WTC11 (cell line): ENCODE results near the gene IFT88. TPM values are rescaled to one million over a fixed set of nuclear protein-coding genes. Genes with fewer than 3 reads are reported as not detected.

Experiments
- ATAC-seq: fragments of 200-7000 bp; cut with Tn5 transposase; 2 replicates; pipeline ENCODE4 v1.10.0; 2021; ENCODE audit warnings: mild to moderate bottlenecking, moderate library complexity
- CTCF ChIA-PET: fragments of 300-600 bp; sonication (Branson Sonifier 250); formaldehyde crosslinking; loops from one replicate; lab custom pipeline; 2021; ENCODE audit warnings: antibody characterized with exemption; lab: Charles Lee
- POLR2A ChIA-PET: fragments of 350-600 bp; sonication (Branson Sonifier 250); formaldehyde crosslinking; loops from one replicate; lab custom pipeline; 2021; ENCODE audit warnings: antibody characterized with exemption; lab: Charles Lee
- DNase-seq: peaks from one replicate; pipeline ENCODE4 v3.0.0; 2021; ENCODE audit warnings: low spot score
- H3K27ac Mint-ChIP-seq: 2 replicates; pipeline ENCODE4 v1.8.0; 2021; ENCODE audit warnings: mixed read lengths
- H3K27me3 Mint-ChIP-seq: 2 replicates; pipeline ENCODE4 v1.8.0; 2021; ENCODE audit warnings: low read depth, mild to moderate bottlenecking, moderate library complexity, mixed read lengths
- H3K36me3 Mint-ChIP-seq: 2 replicates; pipeline ENCODE4 v1.8.0; 2021; ENCODE audit warnings: mixed read lengths
- H3K4me1 Mint-ChIP-seq: 2 replicates; pipeline ENCODE4 v1.8.0; 2022; ENCODE audit warnings: mixed read lengths
- H3K4me3 Mint-ChIP-seq: 2 replicates; pipeline ENCODE4 v1.8.0; 2021; ENCODE audit warnings: mild to moderate bottlenecking, moderate library complexity, mixed read lengths
- H3K9me3 Mint-ChIP-seq: 2 replicates; pipeline ENCODE4 v1.8.0; 2021; ENCODE audit warnings: mixed read lengths
- ATF1 ChIP-seq: sonication (generic); formaldehyde crosslinking; IDR thresholded peaks from 2 replicates; pipeline ENCODE4 v1.8.1; 2023; ENCODE audit warnings: mild to moderate bottlenecking, moderate library complexity, missing genetic modification reagents
- CREM ChIP-seq: sonication (generic); formaldehyde crosslinking; IDR thresholded peaks from 2 replicates; pipeline ENCODE4 v1.8.1; 2022; ENCODE audit warnings: mild to moderate bottlenecking, missing genetic modification reagents, moderate library complexity
- ETV6 ChIP-seq: sonication (generic); formaldehyde crosslinking; IDR thresholded peaks from 2 replicates; pipeline ENCODE4 v1.8.1; 2022; ENCODE audit warnings: mild to moderate bottlenecking, missing genetic modification reagents
- FOXJ3 ChIP-seq: sonication (generic); formaldehyde crosslinking; IDR thresholded peaks from 2 replicates; pipeline ENCODE4 v1.9.0; 2021; ENCODE audit warnings: missing genetic modification reagents, mild to moderate bottlenecking, borderline replicate concordance
- GABPB1 ChIP-seq: sonication (generic); formaldehyde crosslinking; IDR thresholded peaks from 2 replicates; pipeline ENCODE4 v1.8.1; 2023; ENCODE audit warnings: mild to moderate bottlenecking, missing genetic modification reagents
- HMGA2 ChIP-seq: fragments of 250-450 bp; sonication (Bioruptor Pico); IDR thresholded peaks from 2 replicates; pipeline ENCODE4 v1.4.0; 2021; ENCODE audit warnings: mild to moderate bottlenecking, moderate library complexity
- NR1H2 ChIP-seq: sonication (generic); formaldehyde crosslinking; IDR thresholded peaks from 2 replicates; pipeline ENCODE4 v1.9.0; 2021; ENCODE audit warnings: mild to moderate bottlenecking, moderate library complexity, missing genetic modification reagents
- RELA ChIP-seq: sonication (generic); formaldehyde crosslinking; IDR thresholded peaks from 2 replicates; pipeline ENCODE4 v1.8.1; 2022; ENCODE audit warnings: missing genetic modification reagents, mild to moderate bottlenecking, borderline replicate concordance
- RORB ChIP-seq: fragments of 250-450 bp; sonication (Bioruptor Pico); IDR thresholded peaks from 2 replicates; pipeline ENCODE4 v1.9.0; 2021; ENCODE audit warnings: mild to moderate bottlenecking
- SOX15 ChIP-seq: fragments of 250-450 bp; sonication (Bioruptor Pico); IDR thresholded peaks from 2 replicates; pipeline ENCODE4 v1.9.0; 2021; ENCODE audit warnings: mild to moderate bottlenecking
- TEAD1 ChIP-seq: sonication (generic); formaldehyde crosslinking; IDR thresholded peaks from 2 replicates; pipeline ENCODE4 v1.8.0; 2022; ENCODE audit warnings: mild to moderate bottlenecking, missing genetic modification reagents
- TEAD4 ChIP-seq: sonication (generic); formaldehyde crosslinking; IDR thresholded peaks from 2 replicates; pipeline ENCODE4 v1.8.0; 2022; ENCODE audit warnings: mild to moderate bottlenecking, missing genetic modification reagents
- ZNF121 ChIP-seq: sonication (generic); formaldehyde crosslinking; IDR thresholded peaks from 2 replicates; pipeline ENCODE4 v1.8.0; 2023; ENCODE audit warnings: missing genetic modification reagents
- ZNF232 ChIP-seq: sonication (generic); formaldehyde crosslinking; IDR thresholded peaks from 2 replicates; pipeline ENCODE4 v1.8.0; 2022; ENCODE audit warnings: mild to moderate bottlenecking, missing genetic modification reagents
- ZNF396 ChIP-seq: fragments of 250-450 bp; sonication (Bioruptor Pico); IDR thresholded peaks from 2 replicates; pipeline ENCODE4 v1.8.0; 2021; ENCODE audit warnings: mild to moderate bottlenecking, moderate library complexity, borderline replicate concordance
- ZNF416 ChIP-seq: fragments of 250-450 bp; sonication (Bioruptor Pico); IDR thresholded peaks from 2 replicates; pipeline ENCODE4 v1.9.0; 2021; ENCODE audit warnings: mild to moderate bottlenecking, inconsistent platforms
- total RNA-seq: library from RNA; stranded (reverse); gene quantifications from 3 replicates; pipeline ENCODE4 v1.2.3, GENCODE V29; 2021
- TF ChIP-seq, protein P1 (sequence below): sonication (generic); formaldehyde crosslinking; IDR thresholded peaks from 2 replicates; pipeline ENCODE4 v1.8.0; 2022; ENCODE audit warnings: mild to moderate bottlenecking, missing genetic modification reagents
- TF ChIP-seq, protein P2 (sequence below): sonication (generic); formaldehyde crosslinking; IDR thresholded peaks from 2 replicates; pipeline ENCODE4 v1.8.0; 2023; ENCODE audit warnings: missing genetic modification reagents
- TF ChIP-seq, protein P3 (sequence below): fragments of 250-450 bp; sonication (Bioruptor Pico); IDR thresholded peaks from 2 replicates; pipeline ENCODE4 v1.8.0; 2021; ENCODE audit warnings: mild to moderate bottlenecking
- TF ChIP-seq, protein P4 (sequence below): fragments of 250-450 bp; sonication (Bioruptor Pico); IDR thresholded peaks from 2 replicates; pipeline ENCODE4 v1.9.0; 2021; ENCODE audit warnings: moderate library complexity, mild to moderate bottlenecking, inconsistent platforms, borderline replicate concordance
- TF ChIP-seq, protein P5 (sequence below): fragments of 250-450 bp; sonication (Bioruptor Pico); conservative IDR thresholded peaks from 2 replicates; pipeline ENCODE4 v1.9.0; 2021; ENCODE audit warnings: mild to moderate bottlenecking
- TF ChIP-seq, protein P6 (sequence below): sonication (generic); formaldehyde crosslinking; conservative IDR thresholded peaks from 2 replicates; pipeline ENCODE4 v1.8.1; 2023; ENCODE audit warnings: mild to moderate bottlenecking, low read depth, missing genetic modification reagents, moderate library complexity
- TF ChIP-seq, protein P7 (sequence below): sonication (generic); formaldehyde crosslinking; IDR thresholded peaks from 2 replicates; pipeline ENCODE4 v1.8.0; 2022; ENCODE audit warnings: mild to moderate bottlenecking, missing genetic modification reagents
- TF ChIP-seq, protein P8 (sequence below): sonication (generic); formaldehyde crosslinking; IDR thresholded peaks from 2 replicates; pipeline ENCODE4 v1.8.1; 2023; ENCODE audit warnings: mild to moderate bottlenecking, missing genetic modification reagents, moderate library complexity

The IFT88 gene
- total RNA-seq, 1 experiment from 2014 or later, result 6.5 TPM

DNA sequence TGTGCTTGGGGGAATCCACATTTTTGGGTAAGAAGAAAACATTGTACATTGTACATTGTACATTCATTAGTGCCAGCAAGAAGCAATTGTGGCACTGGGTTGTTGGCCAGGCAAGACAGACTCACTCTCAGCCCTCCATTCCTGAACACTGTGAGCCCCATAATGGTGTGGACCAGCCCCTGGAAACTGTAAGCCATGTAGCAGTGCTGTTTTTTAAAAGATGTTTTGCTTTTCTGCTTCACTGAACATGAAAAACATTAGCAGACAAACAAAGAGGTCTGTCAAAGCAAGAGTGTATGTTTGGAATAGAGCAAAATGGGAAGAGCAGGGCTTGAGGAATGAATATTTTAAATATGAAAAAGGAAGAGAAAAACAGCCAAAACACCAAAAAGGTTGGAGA is 97.4 kb downstream of the IFT88 start:
- Mint-ChIP-seq H3K4me3 (no peak overlapping the region), H3K36me3 (peaks cover 3% of the 10 kb centered on the region; the same call in 1 of the 2 replicates), H3K9me3 (0 out of 2 replicates have a peak, but pooled peaks cover 3% of the 10 kb centered on the region), H3K27me3 (no peaks in the 10 kb centered on the region), H3K27ac (no peak overlapping the region), H3K4me1 (no peaks in the 10 kb centered on the region)
- ATAC-seq, result no peak
- POLR2A ChIA-PET, result no interaction called here
- CTCF ChIA-PET, result no interaction called here
- TF ChIP-seq, protein P1, sequence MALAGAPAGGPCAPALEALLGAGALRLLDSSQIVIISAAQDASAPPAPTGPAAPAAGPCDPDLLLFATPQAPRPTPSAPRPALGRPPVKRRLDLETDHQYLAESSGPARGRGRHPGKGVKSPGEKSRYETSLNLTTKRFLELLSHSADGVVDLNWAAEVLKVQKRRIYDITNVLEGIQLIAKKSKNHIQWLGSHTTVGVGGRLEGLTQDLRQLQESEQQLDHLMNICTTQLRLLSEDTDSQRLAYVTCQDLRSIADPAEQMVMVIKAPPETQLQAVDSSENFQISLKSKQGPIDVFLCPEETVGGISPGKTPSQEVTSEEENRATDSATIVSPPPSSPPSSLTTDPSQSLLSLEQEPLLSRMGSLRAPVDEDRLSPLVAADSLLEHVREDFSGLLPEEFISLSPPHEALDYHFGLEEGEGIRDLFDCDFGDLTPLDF (CRISPR knock-in tag), result no peak
- no peak for TF ChIP-seq FOXJ3
- TF ChIP-seq ZNF416 (CRISPR knock-in tag), result no peak
- TF ChIP-seq, protein P2, sequence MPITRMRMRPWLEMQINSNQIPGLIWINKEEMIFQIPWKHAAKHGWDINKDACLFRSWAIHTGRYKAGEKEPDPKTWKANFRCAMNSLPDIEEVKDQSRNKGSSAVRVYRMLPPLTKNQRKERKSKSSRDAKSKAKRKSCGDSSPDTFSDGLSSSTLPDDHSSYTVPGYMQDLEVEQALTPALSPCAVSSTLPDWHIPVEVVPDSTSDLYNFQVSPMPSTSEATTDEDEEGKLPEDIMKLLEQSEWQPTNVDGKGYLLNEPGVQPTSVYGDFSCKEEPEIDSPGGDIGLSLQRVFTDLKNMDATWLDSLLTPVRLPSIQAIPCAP (CRISPR knock-in tag), result no peak
- TF ChIP-seq RELA (CRISPR knock-in tag), result no peak
- no peak for TF ChIP-seq GABPB1 (CRISPR knock-in tag)
- TF ChIP-seq TEAD1 (CRISPR knock-in tag), result no peak
- TF ChIP-seq, protein P3, sequence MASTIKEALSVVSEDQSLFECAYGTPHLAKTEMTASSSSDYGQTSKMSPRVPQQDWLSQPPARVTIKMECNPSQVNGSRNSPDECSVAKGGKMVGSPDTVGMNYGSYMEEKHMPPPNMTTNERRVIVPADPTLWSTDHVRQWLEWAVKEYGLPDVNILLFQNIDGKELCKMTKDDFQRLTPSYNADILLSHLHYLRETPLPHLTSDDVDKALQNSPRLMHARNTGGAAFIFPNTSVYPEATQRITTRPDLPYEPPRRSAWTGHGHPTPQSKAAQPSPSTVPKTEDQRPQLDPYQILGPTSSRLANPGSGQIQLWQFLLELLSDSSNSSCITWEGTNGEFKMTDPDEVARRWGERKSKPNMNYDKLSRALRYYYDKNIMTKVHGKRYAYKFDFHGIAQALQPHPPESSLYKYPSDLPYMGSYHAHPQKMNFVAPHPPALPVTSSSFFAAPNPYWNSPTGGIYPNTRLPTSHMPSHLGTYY (CRISPR knock-in tag), result no peak
- no peak for TF ChIP-seq NR1H2 (CRISPR knock-in tag)
- TF ChIP-seq HMGA2 (CRISPR knock-in tag), result no peak
- no peak for TF ChIP-seq CREM (CRISPR knock-in tag)
- TF ChIP-seq SOX15 (CRISPR knock-in tag), result no peak
- no peak for TF ChIP-seq TEAD4 (CRISPR knock-in tag)
- no peak for TF ChIP-seq ATF1
- DNase-seq, result no peak

DNA sequence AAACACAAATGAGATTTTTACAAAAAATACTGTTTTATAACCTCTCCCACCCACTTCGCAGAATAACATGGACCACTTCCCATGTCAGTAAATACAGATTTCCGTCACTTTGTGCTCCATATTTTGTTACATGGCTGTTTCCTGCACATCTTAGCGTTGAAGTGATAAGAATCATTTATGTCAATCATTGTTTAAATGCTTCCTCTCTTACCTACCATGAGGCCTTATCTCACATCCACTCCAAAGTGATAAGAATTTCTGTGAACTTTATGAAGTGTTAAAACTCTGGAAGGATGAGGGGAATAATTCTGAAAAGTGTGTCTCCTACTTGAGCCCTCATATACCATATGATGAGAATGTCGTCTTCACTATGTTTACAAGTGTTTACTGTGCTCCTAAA is 100.0 kb downstream of the IFT88 start:
- H3K36me3 Mint-ChIP-seq, result peaks cover 3% of the 10 kb centered on the region; the same call in 1 of the 2 replicates
- ATAC-seq (no peak), DNase-seq (no peak)
- H3K4me1 Mint-ChIP-seq, result no peaks in the 10 kb centered on the region
- ChIA-PET POLR2A (no interaction called here), CTCF (no interaction called here)
- 0 out of 2 replicates have a peak, but pooled peaks cover 3% of the 10 kb centered on the region for H3K9me3 Mint-ChIP-seq
- no peak overlapping the region for H3K4me3 Mint-ChIP-seq
- H3K27ac Mint-ChIP-seq, result no peak overlapping the region
- H3K27me3 Mint-ChIP-seq, result no peaks in the 10 kb centered on the region
- TF ChIP-seq RORB (no peak), ZNF396 (CRISPR knock-in tag) (no peak), FOXJ3 (no peak), ETV6 (CRISPR knock-in tag) (no peak), ZNF121 (CRISPR knock-in tag) (no peak), ZNF232 (CRISPR knock-in tag) (no peak)
- TF ChIP-seq, protein P4, sequence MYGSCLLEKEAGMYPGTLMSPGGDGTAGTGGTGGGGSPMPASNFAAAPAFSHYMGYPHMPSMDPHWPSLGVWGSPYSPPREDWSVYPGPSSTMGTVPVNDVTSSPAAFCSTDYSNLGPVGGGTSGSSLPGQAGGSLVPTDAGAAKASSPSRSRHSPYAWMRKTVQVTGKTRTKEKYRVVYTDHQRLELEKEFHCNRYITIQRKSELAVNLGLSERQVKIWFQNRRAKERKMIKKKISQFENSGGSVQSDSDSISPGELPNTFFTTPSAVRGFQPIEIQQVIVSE (CRISPR knock-in tag), result no peak
- TF ChIP-seq, protein P5, sequence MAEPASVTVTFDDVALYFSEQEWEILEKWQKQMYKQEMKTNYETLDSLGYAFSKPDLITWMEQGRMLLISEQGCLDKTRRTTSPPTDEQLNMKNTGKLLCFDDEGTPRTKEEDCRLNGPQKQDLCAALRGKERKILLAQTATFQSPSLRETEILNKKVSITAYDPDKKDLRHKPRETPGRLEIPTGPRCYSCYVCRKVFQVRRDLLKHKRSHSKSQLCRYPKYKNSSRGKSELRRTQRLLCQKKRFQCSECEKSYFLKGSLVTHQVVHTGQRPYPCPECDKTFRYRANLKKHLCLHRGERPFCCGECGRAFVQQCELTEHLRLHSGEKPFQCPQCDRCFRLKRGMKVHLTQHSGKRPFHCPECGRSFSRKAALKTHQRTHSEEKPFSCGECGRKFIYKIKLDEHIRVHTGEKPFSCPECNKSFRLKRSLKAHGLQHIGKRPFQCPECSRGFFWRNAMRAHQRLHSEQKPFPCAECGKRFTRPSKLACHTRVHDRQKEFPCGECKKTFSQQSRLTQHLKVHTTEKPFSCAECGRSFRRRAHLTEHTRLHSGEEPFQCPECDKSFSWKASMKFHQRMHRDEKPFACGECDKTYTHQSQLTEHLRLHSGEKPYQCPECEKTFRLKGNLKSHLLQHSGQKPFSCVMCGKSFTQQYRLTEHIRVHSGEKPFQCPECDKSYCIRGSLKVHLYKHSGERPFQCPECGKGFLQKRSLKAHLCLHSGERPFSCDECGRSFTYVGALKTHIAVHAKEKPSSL (CRISPR knock-in tag), result no peak
- TF ChIP-seq, protein P6, sequence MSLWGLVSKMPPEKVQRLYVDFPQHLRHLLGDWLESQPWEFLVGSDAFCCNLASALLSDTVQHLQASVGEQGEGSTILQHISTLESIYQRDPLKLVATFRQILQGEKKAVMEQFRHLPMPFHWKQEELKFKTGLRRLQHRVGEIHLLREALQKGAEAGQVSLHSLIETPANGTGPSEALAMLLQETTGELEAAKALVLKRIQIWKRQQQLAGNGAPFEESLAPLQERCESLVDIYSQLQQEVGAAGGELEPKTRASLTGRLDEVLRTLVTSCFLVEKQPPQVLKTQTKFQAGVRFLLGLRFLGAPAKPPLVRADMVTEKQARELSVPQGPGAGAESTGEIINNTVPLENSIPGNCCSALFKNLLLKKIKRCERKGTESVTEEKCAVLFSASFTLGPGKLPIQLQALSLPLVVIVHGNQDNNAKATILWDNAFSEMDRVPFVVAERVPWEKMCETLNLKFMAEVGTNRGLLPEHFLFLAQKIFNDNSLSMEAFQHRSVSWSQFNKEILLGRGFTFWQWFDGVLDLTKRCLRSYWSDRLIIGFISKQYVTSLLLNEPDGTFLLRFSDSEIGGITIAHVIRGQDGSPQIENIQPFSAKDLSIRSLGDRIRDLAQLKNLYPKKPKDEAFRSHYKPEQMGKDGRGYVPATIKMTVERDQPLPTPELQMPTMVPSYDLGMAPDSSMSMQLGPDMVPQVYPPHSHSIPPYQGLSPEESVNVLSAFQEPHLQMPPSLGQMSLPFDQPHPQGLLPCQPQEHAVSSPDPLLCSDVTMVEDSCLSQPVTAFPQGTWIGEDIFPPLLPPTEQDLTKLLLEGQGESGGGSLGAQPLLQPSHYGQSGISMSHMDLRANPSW (CRISPR knock-in tag), result no peak
- TF ChIP-seq, protein P7, sequence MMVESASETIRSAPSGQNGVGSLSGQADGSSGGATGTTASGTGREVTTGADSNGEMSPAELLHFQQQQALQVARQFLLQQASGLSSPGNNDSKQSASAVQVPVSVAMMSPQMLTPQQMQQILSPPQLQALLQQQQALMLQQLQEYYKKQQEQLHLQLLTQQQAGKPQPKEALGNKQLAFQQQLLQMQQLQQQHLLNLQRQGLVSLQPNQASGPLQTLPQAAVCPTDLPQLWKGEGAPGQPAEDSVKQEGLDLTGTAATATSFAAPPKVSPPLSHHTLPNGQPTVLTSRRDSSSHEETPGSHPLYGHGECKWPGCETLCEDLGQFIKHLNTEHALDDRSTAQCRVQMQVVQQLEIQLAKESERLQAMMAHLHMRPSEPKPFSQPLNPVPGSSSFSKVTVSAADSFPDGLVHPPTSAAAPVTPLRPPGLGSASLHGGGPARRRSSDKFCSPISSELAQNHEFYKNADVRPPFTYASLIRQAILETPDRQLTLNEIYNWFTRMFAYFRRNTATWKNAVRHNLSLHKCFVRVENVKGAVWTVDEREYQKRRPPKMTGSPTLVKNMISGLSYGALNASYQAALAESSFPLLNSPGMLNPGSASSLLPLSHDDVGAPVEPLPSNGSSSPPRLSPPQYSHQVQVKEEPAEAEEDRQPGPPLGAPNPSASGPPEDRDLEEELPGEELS (CRISPR knock-in tag), result no peak
- TF ChIP-seq, protein P8, sequence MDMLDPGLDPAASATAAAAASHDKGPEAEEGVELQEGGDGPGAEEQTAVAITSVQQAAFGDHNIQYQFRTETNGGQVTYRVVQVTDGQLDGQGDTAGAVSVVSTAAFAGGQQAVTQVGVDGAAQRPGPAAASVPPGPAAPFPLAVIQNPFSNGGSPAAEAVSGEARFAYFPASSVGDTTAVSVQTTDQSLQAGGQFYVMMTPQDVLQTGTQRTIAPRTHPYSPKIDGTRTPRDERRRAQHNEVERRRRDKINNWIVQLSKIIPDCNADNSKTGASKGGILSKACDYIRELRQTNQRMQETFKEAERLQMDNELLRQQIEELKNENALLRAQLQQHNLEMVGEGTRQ (CRISPR knock-in tag), result no peak
